Lower lobe of right lung (tissue), 2 donors: ENCODE results near the gene CRADD. TPM values are rescaled to one million over a fixed set of nuclear protein-coding genes. Genes with fewer than 3 reads are reported as not detected.
A peak's percentile ranks its signal among the peaks of the same experiment; 100 is the strongest.

Experiments used
- ATAC-seq, 2 donors: fragments of 200-7000 bp; cut with Tn5 transposase; one replicate each; pipeline ENCODE4 v1.9.1; 2020 to 2022; ENCODE audit warnings: mild to moderate bottlenecking in 2 of 2, moderate library complexity in 2 of 2
- DNase-seq: peaks from one replicate; pipeline ENCODE4 v3.0.0-alpha.2; 2020
- H3K27ac ChIP-seq: fragments of 200-600 bp; one replicate; pipeline ENCODE4 v1.8.0; 2022
- H3K27me3 ChIP-seq: fragments of 200-600 bp; one replicate; pipeline ENCODE4 v1.8.0; 2022; ENCODE audit warnings: low read depth
- H3K36me3 ChIP-seq: fragments of 200-600 bp; one replicate; pipeline ENCODE4 v1.8.0; 2022; ENCODE audit warnings: mild to moderate bottlenecking
- H3K4me1 ChIP-seq: fragments of 200-600 bp; one replicate; pipeline ENCODE4 v1.8.0; 2022
- H3K4me3 ChIP-seq: fragments of 200-600 bp; one replicate; pipeline ENCODE4 v1.8.0; 2022; ENCODE audit warnings: mild to moderate bottlenecking
- H3K9me3 ChIP-seq: fragments of 200-600 bp; one replicate; pipeline ENCODE4 v1.8.0; 2022
- intact Hi-C: fragments of 100-400 bp; cut with DNase I; formaldehyde crosslinking; loops from one replicate; pipeline ENCODE4 v1.11.0; 2022
- total RNA-seq: library from RNA; stranded (reverse); fragmentation: NEBNext Ultra II Directional; extraction: Animal tissue kit (Norgen Biotek cat#: 25700); gene quantifications from one replicate; pipeline ENCODE4 v1.2.1, GENCODE V29; 2021
- TF ChIP-seq, protein P1 (sequence below): fragments of 200-600 bp; IDR thresholded peaks from one replicate; pipeline ENCODE4 v1.8.0; 2022; ENCODE audit warnings: antibody characterized with exemption, mild to moderate bottlenecking
- donor health status: DM: no; HTN: yes; CAD: no; lungs with severe emphysema.

The CRADD gene
- total RNA-seq, 1 donor from 2014 or later, result 16.5 TPM

DNA sequence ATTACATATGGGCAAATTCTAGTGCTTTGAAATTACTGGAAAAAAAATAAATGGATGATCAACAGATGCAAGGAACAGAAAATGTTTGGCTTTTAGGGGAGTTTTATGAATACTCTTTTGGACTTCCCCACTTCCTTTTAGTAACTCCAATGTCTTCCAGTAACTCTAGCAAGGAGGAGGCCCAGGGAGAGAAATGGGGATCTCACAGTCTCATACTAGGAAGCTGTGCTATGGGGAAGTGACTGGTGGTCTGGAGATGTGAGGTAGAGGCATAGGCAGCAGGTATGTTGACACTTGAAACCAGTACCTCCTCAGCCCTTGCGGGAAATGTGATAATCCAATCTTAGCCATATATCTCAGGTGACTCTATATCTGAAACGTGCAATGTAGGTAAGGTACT is 68.1 kb downstream of the CRADD start:
- intact Hi-C loops, result no loop called here
- ATAC-seq (no peak), DNase-seq (no peak)
- TF ChIP-seq, protein P1, sequence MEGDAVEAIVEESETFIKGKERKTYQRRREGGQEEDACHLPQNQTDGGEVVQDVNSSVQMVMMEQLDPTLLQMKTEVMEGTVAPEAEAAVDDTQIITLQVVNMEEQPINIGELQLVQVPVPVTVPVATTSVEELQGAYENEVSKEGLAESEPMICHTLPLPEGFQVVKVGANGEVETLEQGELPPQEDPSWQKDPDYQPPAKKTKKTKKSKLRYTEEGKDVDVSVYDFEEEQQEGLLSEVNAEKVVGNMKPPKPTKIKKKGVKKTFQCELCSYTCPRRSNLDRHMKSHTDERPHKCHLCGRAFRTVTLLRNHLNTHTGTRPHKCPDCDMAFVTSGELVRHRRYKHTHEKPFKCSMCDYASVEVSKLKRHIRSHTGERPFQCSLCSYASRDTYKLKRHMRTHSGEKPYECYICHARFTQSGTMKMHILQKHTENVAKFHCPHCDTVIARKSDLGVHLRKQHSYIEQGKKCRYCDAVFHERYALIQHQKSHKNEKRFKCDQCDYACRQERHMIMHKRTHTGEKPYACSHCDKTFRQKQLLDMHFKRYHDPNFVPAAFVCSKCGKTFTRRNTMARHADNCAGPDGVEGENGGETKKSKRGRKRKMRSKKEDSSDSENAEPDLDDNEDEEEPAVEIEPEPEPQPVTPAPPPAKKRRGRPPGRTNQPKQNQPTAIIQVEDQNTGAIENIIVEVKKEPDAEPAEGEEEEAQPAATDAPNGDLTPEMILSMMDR, result no peak
- H3K27ac ChIP-seq, result no peak overlapping the region
- H3K27me3 ChIP-seq, result no peaks in the 10 kb centered on the region
- H3K9me3 ChIP-seq, result no peaks in the 10 kb centered on the region
- H3K4me1 ChIP-seq, result peaks cover 32% of the 10 kb centered on the region
- H3K4me3 ChIP-seq, result no peak overlapping the region
- H3K36me3 ChIP-seq, result no peaks in the 10 kb centered on the region

DNA sequence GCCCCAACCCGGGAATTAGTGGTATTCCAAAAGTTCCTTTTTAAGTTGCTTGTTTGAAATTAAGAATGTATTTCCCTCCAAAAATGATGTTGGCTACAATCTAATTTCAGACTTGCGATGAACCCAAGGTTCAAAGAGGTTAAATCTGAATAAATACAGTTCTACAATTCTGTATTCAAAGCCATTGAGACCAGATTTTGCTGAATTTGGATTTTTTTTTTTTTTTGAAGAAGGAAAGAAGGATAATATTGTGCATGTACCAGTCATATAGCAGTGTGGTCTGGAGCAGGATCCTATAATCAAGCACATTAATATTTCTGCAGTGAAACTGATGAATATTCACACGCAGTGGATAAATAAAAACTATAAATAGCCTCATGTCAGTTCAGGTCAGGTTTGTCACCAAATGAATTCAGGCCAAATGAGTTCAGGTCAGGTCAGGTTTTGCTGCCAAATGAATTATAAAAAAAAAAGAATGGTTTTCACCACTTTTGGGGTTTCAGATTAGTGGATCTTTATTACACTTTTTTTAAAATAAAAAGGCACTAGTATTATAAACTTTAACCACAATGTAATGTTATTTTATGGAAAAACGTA is 69.5 kb downstream of the CRADD start:
- H3K4me1 ChIP-seq, result peaks cover 31% of the 10 kb centered on the region
- no peak for DNase-seq
- no peaks in the 10 kb centered on the region for H3K9me3 ChIP-seq
- no peaks in the 10 kb centered on the region for H3K36me3 ChIP-seq
- no peaks in the 10 kb centered on the region for H3K27me3 ChIP-seq
- no peak overlapping the region for H3K27ac ChIP-seq
- ATAC-seq, result no peak
- intact Hi-C loops, result no loop called here
- H3K4me3 ChIP-seq, result no peak overlapping the region
- TF ChIP-seq, protein P1, result no peak

DNA sequence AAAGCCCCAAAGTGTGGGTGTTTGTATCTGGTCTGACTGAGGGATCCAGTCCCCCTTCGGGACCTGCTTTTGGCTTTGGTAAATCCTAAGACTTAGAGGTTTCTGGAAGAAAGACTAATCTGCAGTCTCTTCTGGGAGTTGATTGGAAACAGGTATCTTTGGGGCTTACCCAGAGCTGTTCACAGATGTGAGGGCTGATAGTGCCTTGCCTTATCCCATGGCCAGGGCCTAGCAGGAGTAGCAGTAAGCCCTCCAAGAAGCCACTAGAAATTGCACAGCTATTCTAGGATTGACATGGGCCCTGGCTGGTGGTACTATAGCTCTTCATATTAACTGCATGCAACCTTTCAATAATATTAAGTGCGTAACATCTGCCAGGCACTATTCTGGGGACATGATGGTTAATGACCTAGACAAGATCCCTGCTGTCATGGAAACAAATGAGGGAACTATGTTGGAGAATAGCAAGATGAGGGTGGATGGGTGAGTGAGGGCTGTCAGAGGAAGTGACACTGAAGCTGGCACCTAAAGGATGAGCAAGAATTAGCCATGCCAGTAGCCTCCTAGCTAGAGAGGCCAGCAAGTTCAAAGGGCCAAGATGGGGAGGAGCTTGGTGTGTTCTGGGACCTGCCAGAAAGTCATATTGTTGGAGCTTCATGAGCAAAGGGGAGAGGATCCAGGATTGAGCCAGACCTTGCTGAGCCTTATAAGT is 71.7 kb downstream of the CRADD start:
- ATAC-seq, result no peak
- H3K27me3 ChIP-seq, result no peaks in the 10 kb centered on the region
- H3K36me3 ChIP-seq, result no peaks in the 10 kb centered on the region
- H3K27ac ChIP-seq, result peak overlapping the region; percentile 18
- no peak for DNase-seq
- H3K4me1 ChIP-seq, result peaks cover 18% of the 10 kb centered on the region
- intact Hi-C loops, result no loop called here
- H3K9me3 ChIP-seq, result peaks cover under 1% of the 10 kb centered on the region
- H3K4me3 ChIP-seq, result no peak overlapping the region
- TF ChIP-seq, protein P1, result no peak

DNA sequence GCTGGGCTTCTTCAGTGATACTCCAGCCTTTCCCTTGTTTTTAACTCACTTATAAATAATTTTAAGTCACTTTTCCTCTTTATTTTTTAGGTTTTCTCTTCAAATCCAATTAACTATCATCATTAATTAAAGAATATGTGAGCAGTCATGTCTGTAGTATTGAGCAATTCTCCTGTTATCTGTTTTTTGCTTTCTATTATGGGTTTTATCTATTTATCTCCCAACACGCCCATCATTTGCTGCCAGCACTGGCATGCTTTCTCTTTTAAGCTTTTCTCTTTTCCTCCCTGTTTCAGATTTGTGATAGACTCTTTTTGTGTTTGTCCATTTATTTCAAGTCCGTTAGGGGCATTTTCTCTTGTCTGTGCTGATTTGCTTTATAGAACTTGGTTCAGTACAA is 72.3 kb downstream of the CRADD start:
- no peaks in the 10 kb centered on the region for H3K36me3 ChIP-seq
- peaks cover 4% of the 10 kb centered on the region for H3K9me3 ChIP-seq
- DNase-seq, result no peak
- H3K4me3 ChIP-seq, result no peak overlapping the region
- ATAC-seq, result no peak
- TF ChIP-seq, protein P1, result no peak
- peak overlapping the region; percentile 18 for H3K27ac ChIP-seq
- H3K27me3 ChIP-seq, result no peaks in the 10 kb centered on the region
- H3K4me1 ChIP-seq, result peaks cover 18% of the 10 kb centered on the region
- intact Hi-C loops, result no loop called here

DNA sequence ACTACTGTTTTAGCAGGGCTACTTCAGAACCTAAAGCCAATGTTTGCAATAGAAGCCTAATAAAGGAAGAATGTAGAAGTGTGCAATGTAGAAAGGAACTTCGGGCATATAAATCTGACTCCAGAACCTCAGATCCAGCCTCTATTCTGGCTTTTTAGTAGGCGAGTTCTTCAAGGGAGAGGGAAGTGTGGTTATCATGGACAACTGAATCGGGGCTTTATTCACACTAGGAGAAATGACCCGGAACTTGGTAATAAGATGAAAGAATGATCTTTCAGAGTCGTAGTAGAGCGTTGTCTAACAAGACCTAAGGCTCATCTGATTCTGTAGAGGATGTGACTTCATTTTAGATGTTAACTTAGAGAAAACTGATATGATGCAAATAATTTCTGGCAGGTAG is 72.9 kb downstream of the CRADD start:
- no peak overlapping the region for H3K27ac ChIP-seq
- ATAC-seq, result no peak

More for the DNA sequence above, 72.9 kb downstream of the CRADD start:
- no peak for DNase-seq
- intact Hi-C loops, result no loop called here
- no peaks in the 10 kb centered on the region for H3K27me3 ChIP-seq
- H3K4me1 ChIP-seq, result peaks cover 18% of the 10 kb centered on the region
- H3K4me3 ChIP-seq, result no peak overlapping the region
- no peaks in the 10 kb centered on the region for H3K36me3 ChIP-seq
- TF ChIP-seq, protein P1, result no peak
- H3K9me3 ChIP-seq, result peaks cover 4% of the 10 kb centered on the region
